HG02885 (cell line): ENCODE results near the gene STX16.
"Not testable (repeated sequence)": the region's sequence is repeated elsewhere in the genome, so short reads cannot be mapped to it uniquely, and the experiment has no call there.

Source experiments
- ATAC-seq: cut with Tn5 transposase; IDR thresholded peaks from one replicate; pipeline ENCODE4 v1.9.1; 2021; ENCODE audit warnings: mild to moderate bottlenecking; ENCODE audit not compliant: unreplicated experiment, poor library complexity

STX16 gene

DNA sequence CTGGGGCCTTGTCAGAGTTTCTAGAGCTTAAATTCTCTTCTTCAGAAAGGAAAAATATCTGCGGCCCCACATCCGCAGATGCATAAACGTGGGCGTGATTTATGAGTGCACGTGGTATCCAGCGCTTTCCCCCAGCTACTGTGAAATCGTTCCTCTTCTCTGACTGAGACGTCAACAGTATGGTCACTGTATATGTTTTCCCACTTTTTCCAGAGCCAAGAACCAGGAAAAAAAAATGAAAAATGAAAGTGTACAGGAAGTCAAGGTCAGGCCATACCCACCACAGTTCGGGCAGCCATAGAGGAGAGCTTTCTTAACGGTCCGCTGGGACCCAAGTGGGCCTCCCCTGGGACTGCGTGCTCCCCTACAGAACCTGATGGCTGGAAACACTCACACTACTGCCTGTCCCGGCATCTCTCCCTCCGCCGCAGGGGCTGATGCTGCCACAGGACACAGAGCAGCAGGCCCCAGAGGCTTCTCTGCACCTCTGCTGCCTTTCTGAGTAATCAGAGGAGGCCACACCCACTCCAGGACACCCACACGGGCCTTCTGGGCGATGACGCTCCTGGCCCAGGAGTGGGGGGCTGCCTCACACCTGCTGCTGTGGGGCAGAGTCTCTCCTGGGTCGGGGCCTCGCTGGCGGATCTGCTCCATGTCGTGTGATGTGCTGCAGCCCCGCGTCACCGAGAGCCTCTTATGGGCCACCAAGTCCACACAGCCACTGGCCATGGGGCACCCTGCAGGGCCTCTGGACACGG, 16.4 kb upstream of the STX16 start:
- ATAC-seq: peak; percentile 50

GRCh38 chr20:58635279-58635665, 15.8 kb upstream of the STX16 start:
- no peak for ATAC-seq

GRCh38 chr20:58636396-58636982, 14.6 kb upstream of the STX16 start:
- no peak for ATAC-seq

- no peak for ATAC-seq
Observed at GRCh38 chr20:58636983-58637421, 14.1 kb upstream of the STX16 start.

GRCh38 chr20:58637466-58638213, 13.4 kb upstream of the STX16 start:
- ATAC-seq: no peak

DNA sequence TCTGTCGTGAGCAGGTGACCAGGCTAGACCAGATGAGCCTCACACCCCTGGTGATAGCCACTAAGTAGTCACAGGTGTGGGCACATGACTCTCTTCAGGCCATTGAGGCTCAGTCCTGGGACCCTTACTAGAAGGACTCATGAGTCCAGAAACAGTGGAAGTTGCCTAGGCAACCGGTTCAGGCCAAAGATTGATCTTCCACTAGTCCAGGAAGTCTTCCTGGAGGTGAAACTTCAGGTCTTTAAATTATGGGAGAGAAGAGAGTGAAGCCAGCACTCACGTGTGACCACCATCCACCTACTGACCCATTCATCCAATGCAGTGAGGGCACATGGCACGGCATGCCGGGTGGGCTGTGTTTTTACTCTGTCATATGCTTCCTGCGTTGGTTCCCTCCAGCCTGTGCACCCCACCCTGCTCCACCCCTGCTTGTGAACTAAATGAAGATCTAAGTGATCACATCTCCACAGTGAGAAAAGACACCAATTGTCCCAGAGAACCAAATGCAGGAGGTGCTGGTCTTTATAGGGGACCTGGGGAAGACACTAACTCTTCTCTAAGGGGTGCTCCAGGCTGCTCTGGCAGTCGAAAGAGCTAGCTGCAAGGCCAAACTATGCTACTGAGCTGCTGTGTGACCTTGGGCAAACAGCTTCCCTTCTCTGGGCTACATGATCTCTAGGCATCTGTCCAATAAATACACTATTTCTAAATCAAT, 12.5 kb upstream of the STX16 start:
- no peak for ATAC-seq

DNA sequence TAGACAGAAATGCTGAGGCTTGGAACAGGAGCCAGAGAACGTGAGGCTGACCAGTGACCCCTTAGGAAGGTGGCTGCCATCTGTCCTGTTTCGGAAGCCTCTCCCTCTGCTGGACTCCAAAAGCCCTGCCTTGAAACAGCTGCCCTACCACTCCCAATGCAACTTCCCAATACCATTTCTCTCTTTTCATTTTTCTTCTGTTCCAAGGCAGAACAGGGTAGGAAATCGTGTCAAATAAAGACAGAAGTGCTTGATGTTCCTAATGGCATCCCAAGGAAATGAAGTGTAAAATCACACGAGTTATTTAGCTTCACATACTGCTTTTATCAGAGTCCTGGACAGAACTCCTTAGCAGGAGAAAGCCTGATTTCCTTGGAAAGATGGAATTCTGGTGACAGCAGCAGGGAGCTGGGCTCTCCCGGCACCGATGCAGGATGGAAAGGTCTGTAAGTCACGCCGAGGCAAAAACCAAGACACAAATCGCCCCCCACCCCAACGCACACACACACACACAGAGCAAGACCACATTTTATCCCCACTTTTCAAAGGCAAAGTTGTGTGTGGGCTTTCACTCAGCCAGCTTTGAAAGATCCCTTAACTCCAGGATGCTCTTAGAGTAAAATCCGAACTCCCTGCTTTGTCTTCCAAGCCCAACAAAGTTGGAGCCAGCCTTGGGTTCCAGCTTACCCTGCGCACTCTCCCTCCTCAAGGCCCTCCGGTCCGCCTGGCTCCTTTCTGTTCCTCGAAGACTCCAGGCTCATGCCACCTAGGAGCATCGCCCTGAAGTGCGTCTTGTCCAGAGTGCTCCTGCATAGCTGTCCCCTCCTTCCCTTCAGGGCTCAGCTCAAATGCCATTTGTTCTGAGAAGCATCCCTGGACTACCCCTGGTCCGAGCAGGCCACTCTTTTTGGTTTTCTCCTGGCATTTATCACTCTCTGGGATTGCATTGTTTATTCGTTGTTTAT, 11.6 kb upstream of the STX16 start:
- no peak for ATAC-seq

- no peak for ATAC-seq
Observed at GRCh38 chr20:58640446-58640845, 10.6 kb upstream of the STX16 start.

DNA sequence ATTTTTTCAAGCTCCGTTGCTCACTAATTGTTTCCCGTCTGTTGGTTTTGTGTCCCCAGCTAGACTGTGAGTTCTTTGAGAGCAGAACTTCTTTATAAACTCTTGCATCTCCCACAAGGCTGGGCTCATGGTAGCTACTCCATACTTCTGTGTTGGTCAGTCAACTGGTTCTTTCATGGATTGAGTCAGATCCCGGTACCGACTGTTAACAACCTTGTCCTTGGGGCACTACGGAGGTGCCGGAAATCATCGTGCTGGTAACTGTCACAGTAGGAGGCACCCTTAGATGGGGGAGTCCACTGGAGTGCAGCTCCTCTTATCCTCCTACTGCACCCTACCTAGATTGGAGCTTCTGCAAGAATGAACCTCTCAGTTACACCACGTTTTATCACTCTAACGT, 8.6 kb upstream of the STX16 start:
- ATAC-seq: no peak

DNA sequence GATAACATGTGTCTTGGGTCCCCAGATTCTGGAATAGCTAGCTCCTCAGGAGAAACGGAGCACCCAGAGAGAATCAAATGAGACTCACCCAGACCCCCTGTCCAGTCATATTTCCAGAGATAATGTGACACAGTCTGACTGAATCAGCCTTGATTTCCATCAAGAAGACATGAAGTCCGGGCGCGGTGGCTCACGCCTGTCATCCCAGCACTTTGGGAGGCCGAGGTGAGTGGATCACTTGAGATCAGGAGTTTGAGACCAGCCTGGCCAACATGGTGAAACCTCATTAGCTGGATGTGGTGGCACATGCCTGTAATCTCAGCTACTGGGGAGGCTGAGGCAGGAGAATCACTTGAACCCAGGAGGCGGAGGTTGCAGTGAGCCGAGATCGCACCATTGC, 8.2 kb upstream of the STX16 start:
- not testable (repeated sequence) for ATAC-seq

GRCh38 chr20:58645412-58645968, 5.6 kb upstream of the STX16 start:
- no peak for ATAC-seq

GRCh38 chr20:58646257-58646656, 4.8 kb upstream of the STX16 start:
- no peak for ATAC-seq

- no peak for ATAC-seq
Observed at GRCh38 chr20:58646703-58647102, 4.4 kb upstream of the STX16 start.

- ATAC-seq: no peak
Observed at GRCh38 chr20:58647162-58647795, 3.8 kb upstream of the STX16 start.

DNA sequence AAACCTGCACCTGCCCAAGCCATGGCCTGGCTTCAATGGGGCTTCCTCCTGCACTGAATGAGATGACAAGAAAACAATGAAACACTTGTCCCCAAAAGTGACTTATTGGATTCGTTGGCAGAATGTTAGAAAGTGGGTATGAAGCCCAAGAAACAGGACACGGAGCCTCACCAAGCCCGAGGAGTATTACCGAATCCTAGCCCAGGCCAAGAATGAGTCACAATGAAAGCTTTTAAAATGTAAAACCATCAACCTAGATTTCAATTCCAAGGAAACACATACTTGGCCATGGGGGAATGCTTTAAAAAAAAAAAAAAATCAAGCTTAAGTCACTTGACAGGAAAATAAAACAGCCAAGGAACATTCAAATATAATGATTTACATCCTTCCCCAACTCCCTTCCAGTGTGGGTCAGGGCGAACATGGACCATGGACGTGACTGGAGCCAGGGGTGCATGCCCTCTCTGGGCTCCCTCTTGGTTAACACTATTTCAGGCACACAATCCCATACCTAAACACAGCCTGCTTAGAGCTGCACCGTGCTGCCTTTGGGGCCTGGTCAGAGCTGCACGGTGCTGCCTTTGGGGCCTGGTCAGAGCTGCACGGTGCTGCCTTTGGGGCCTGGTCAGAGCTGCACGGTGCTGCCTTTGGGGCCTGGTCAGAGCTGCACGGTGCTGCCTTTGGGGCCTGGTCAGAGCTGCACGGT, 3.1 kb upstream of the STX16 start:
- no peak for ATAC-seq

DNA sequence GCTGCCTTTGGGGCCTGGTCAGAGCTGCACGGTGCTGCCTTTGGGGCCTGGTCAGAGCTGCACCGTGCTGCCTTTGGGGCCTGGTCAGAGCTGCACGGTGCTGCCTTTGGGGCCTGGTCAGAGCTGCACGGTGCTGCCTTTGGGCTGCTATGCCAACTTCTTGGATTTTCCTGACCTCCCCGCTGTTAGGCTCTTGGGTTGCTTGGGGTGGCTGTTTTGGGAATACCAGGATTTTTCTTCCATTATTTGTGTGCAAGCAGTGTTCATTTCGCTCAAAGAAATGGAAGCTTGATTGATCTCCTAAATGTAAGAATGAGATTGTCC, 2.6 kb upstream of the STX16 start:
- ATAC-seq: not testable (repeated sequence)

DNA sequence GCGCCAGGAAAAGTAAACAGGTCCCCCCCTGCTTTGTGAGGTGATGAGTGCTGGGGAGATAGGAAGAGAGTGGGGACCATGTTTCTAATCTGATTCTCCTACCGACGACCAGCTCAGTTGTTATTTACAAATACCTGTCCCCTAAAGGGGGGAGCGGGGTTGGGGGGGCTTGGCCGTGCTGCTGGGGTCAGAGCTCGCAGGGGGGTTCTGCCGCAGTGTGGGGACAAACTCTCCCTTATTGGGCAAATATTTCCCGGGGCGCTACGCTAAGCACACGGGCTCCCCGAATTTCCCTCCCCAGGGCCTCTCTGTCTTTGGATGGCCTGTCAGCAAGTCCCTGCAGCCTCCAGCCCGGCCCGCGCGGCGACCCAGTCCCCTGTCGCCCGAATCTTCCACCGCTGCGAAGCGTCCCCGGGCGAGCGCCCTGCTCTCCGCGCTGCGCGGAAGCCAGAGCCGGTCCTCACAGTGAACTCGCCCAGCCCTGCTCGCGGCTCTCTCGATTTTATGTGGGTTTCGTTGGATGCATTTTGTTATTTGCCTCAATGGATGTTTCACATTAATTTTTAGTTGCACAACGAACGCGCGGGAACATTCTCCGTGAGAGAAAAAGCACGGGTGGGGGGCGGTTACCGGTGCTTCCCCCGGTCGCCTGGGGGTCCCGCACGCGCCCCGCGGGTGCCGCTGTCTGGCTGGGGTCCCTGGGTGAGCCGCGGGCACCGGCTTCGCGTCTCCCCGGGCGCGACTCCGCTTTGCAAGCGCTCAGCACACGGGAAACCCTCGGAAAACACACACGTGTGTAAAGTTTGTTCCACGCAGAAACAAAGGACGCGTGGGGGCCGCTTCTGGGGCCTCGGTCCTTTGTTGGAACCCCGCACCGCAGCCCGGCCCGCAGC, 1.5 kb upstream of the STX16 start:
- no peak for ATAC-seq
